Measurements from ENCODE around the gene BATF. TPM values are rescaled to one million over a fixed set of nuclear protein-coding genes. Genes with fewer than 3 reads are reported as not detected.

BATF gene
- total and polyA plus RNA-seq, 2 experiments from 2014 or later: not detected

- no peaks in the 10 kb centered on the region for H3K9me3 Mint-ChIP-seq
- H3K4me3 Mint-ChIP-seq: no peak overlapping the region
- H3F3A ChIP-seq (replicated peaks; ENCODE audit: low read depth): no peaks in the 10 kb centered on the region
- H3K27ac Mint-ChIP-seq: no peak overlapping the region
- no peak overlapping the region for H3K4me3 ChIP-seq
- peaks cover 7% of the 10 kb centered on the region; the same call in 1 of the 2 replicates for H3K4me1 ChIP-seq (ENCODE audit: insufficient read depth)
- no peak for TF ChIP-seq EZH2phosphoT487 (IDR thresholded peaks at IDR 0.05; ENCODE audit: unreplicated experiment)
- no peak for TF ChIP-seq NANOG (IDR thresholded peaks at IDR 0.05; ENCODE audit: borderline replicate concordance)
- no peak for TF ChIP-seq ETS1 (IDR thresholded peaks at IDR 0.05)
- no peak for TF ChIP-seq CREB1 (CRISPR knock-in tag; IDR thresholded peaks at IDR 0.05; ENCODE audit: low read depth)
- no peak for TF ChIP-seq STAT1 (IDR thresholded peaks at IDR 0.05; ENCODE audit: unreplicated experiment)
- no peak for TF ChIP-seq JUNB (IDR thresholded peaks at IDR 0.05; ENCODE audit: unreplicated experiment)
- TF ChIP-seq ZNF114 (CRISPR knock-in tag; IDR thresholded peaks at IDR 0.05): no peak
- no peak for TF ChIP-seq CTCF (conservative IDR thresholded peaks at IDR 0.05; ENCODE audit: low read depth in 2 of 2)
- no peak for TF ChIP-seq EZH2 (IDR thresholded peaks at IDR 0.05; ENCODE audit: low read depth, unreplicated experiment)
- no peak for TF ChIP-seq ZNF331 (CRISPR knock-in tag; IDR thresholded peaks at IDR 0.05; ENCODE audit: low read depth)
- no peak for TF ChIP-seq POLR2AphosphoS5 (IDR thresholded peaks at IDR 0.05; ENCODE audit: low read depth)
- no peak for TF ChIP-seq ZNF462 (CRISPR knock-in tag; IDR thresholded peaks at IDR 0.05)
- TF ChIP-seq REST (IDR thresholded peaks at IDR 0.05; ENCODE audit: unreplicated experiment): no peak
- peaks cover 3% of the 10 kb centered on the region; the same call in 1 of the 2 replicates for H3K9me2 ChIP-seq (ENCODE audit: insufficient read depth)
- peaks cover 10% of the 10 kb centered on the region for H3K4me1 Mint-ChIP-seq
- no peaks in the 10 kb centered on the region for H3K36me3 ChIP-seq (ENCODE audit: insufficient read depth)
- H2AFZ ChIP-seq: no peak overlapping the region
- H3K27ac ChIP-seq (ENCODE audit: low read depth): no peak overlapping the region
- no peak for DNase-seq (ENCODE audit: low spot score)
- H4K20me1 ChIP-seq (replicated peaks; ENCODE audit: insufficient read depth): no peaks in the 10 kb centered on the region
- H3K27me3 ChIP-seq (ENCODE audit: insufficient read depth): no peaks in the 10 kb centered on the region
- no peak for ATAC-seq
- H3K36me3 Mint-ChIP-seq (ENCODE audit: low read depth): no peaks in the 10 kb centered on the region
- no peak overlapping the region for H3K4me2 ChIP-seq
- H3K27me3 Mint-ChIP-seq (ENCODE audit: insufficient read depth, low read depth, poor library complexity): peaks cover 6% of the 10 kb centered on the region
- no peaks in the 10 kb centered on the region for H3K79me2 ChIP-seq (replicated peaks; ENCODE audit: insufficient read depth)
Measured at GRCh38 chr14:75520852-75521251, 1.4 kb upstream of the BATF start.

Measured in GM23338 (cell line).